Activated T-cell treated with anti-CD3 and anti-CD28 coated beads, Interleukin-2, amount 50 U/mL, for 72 hours (primary cell): ENCODE measurements around the gene GABRD. TPM values are rescaled to one million over a fixed set of nuclear protein-coding genes. Genes with fewer than 3 reads are reported as not detected.

Experiments
- ATAC-seq, 2 donors: fragments of 150-1000 bp; cut with Tn5 transposase; replicated peaks in 1 of 2; 2 replicates each; pipeline ENCODE4 v1.10.0; 2021; ENCODE audit warnings: moderate library complexity in 2 of 2, mild to moderate bottlenecking in 1 of 2
- DNase-seq, 2 donors: peaks; one replicate each; pipeline ENCODE4 v3.0.0; 2021 to 2022; ENCODE audit warnings: mixed read lengths in 1 of 2
- H3K27ac Mint-ChIP-seq: one replicate; pipeline ENCODE4 v1.8.0; 2022; ENCODE audit warnings: mild to moderate bottlenecking, moderate library complexity, mixed read lengths
- H3K27me3 Mint-ChIP-seq: one replicate; pipeline ENCODE4 v1.8.0; 2022; ENCODE audit warnings: low read depth, mixed read lengths
- H3K36me3 Mint-ChIP-seq, 2 donors: one replicate each; pipeline ENCODE4 v1.8.0; 2022; ENCODE audit warnings: mixed read lengths in 2 of 2, mild to moderate bottlenecking in 1 of 2; ENCODE audit not compliant: insufficient read depth in 2 of 2
- H3K4me1 Mint-ChIP-seq: one replicate; pipeline ENCODE4 v1.8.0; 2022; ENCODE audit warnings: low read depth, mixed read lengths
- H3K4me3 Mint-ChIP-seq, 2 donors: one replicate each; pipeline ENCODE4 v1.8.0; 2022; ENCODE audit warnings: mild to moderate bottlenecking in 2 of 2, mixed read lengths in 2 of 2, moderate library complexity in 2 of 2
- H3K9me3 Mint-ChIP-seq, 2 donors: one replicate each; pipeline ENCODE4 v1.8.0; 2022; ENCODE audit warnings: mixed read lengths in 2 of 2
- total RNA-seq, 2 donors: library from RNA; stranded (reverse); gene quantifications; one replicate each; pipeline ENCODE4 v1.2.3, GENCODE V29; 2022

GABRD gene
- total RNA-seq, 2 donors from 2014 or later, result not detected

DNA sequence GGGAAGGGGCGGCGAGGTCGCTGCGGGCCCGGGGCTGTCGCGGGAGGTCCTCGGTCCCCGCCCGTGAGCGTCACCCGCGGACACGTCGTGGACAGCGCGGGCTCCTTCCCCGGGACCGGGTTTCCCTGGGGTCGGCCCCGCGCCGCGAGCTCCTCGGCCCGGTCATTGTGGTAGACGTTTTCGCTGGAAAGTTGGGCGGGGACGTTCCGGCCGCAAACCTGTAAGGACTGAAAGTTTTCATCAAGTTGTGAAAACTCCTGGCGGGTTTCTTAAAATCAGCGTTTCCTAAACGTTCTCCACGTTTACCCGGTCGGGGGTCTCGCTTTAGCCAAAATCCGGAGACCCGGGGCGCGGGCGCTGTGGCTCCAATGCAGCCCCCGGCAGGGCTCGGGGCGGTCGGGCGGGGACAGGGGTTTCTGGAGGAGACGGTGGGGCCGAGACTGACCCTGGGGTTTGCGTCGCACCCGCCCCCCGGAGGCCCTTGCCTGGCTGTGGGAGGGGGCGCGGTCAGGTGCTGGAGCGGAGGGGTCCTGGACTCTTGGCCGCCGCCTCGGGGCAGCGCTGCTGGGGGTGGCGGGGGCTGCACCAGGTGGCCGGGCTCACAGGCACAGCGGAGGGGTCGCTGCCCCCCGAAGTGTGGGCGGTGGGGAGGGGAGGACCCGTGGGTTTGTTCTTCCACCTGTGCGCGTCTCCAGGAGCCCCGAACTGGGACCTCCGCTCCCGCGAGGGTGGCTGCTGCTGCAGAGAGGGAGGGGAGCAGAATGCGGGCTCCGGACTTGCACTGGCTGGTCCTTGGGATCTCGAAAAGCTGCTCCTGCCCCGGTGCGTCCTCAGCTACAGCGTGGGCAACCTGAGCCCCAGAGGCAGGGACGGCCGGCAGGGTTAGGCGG lies 31.9 kb downstream of the GABRD start:
- Mint-ChIP-seq H3K27me3 (peaks cover 15% of the 10 kb centered on the region), H3K9me3 (no peaks in the 10 kb centered on the region), H3K27ac (no peak overlapping the region), H3K4me1 (peaks cover 14% of the 10 kb centered on the region), H3K4me3 (peak overlapping the region; percentile 52 to 76), H3K36me3 (no peaks in the 10 kb centered on the region)
- DNase-seq (no peak), ATAC-seq (no peak)

DNA sequence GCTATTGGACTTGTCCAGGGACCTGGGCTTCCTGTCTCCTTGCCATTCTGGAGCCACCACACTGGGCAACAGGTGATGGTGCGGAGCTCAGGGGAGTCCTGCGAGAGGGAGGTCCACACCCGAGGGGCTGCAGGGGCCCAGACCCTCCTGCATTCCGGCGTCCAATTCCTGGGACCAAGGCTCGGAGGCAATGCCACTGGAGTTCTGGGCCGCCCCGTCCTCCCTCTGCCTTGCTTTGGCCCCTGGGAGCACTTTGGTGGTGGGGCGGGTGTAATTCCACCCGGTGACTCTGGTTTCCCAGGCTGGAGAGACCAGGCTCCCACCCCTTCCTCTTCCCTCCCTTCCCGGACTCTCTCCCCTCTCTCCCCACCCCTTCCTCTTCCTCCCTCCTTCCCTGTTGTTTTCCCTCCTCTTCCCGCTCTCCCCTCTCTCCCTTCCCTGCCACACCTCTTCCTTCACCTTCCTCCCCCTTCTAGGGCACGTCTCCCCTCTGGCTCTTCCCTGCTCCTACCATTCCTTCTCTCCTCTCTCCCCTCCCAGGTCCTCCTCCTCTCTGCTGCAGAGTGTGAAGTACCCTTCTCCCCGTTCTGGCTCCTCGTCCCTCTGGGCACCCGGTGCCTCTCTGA lies 33.0 kb downstream of the GABRD start:
- H3K4me3 Mint-ChIP-seq, result peak overlapping the region; percentile 52 to 76
- no peak for DNase-seq
- no peak overlapping the region for H3K27ac Mint-ChIP-seq
- H3K36me3 Mint-ChIP-seq, result no peaks in the 10 kb centered on the region
- ATAC-seq, result no peak
- no peaks in the 10 kb centered on the region for H3K9me3 Mint-ChIP-seq
- H3K4me1 Mint-ChIP-seq, result peaks cover 14% of the 10 kb centered on the region
- H3K27me3 Mint-ChIP-seq, result peaks cover 15% of the 10 kb centered on the region

DNA sequence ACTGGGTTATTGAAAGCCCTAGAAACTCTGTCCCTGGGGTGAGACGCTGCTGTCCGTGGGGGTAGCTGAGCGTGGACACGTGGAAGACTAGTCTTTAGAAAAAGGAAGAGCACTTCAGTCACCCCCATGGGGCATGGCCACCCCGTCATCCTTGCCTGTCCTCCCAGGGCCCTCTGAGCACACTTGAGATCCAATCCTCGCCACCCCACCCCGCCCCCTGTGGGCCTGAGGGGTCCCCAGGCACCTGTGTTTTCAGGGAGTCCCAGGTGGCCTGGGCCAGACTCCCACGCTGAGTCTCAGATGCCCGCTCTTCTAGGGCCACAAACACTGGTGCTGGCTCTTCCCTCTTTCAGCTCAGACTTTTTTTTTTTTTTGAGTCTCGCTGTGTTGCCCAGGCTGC lies 33.6 kb downstream of the GABRD start:
- Mint-ChIP-seq H3K27ac (no peak overlapping the region), H3K27me3 (peaks cover 15% of the 10 kb centered on the region), H3K4me3 (peak overlapping the region; percentile 25 to 46), H3K4me1 (peaks cover 14% of the 10 kb centered on the region), H3K36me3 (no peaks in the 10 kb centered on the region), H3K9me3 (no peaks in the 10 kb centered on the region)
- ATAC-seq, result no peak
- DNase-seq, result no peak

DNA sequence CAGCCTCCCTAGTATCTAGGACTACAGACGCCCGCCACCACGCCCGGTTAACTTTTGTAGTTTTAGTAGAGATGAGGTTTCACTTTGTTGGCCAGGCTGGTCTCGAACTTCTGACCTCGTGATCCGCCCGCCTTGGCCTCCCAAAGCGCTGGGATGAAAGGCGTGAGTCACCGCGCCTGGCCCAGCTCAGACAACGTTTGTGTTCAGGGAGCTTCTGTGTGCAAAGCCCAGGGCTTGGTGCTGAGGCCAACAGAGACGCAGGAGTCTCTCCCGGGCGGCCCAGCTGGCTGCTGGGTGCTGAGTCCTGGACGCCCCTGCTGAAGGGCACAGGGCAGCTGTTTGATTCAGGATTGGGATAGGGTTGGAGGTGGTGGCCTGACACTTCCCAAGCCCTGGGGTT lies 34.1 kb downstream of the GABRD start:
- Mint-ChIP-seq H3K27me3 (peaks cover 13% of the 10 kb centered on the region), H3K9me3 (no peaks in the 10 kb centered on the region), H3K27ac (no peak overlapping the region), H3K4me3 (no peak overlapping the region), H3K4me1 (peaks cover 13% of the 10 kb centered on the region), H3K36me3 (no peaks in the 10 kb centered on the region)
- DNase-seq (no peak), ATAC-seq (no peak)

DNA sequence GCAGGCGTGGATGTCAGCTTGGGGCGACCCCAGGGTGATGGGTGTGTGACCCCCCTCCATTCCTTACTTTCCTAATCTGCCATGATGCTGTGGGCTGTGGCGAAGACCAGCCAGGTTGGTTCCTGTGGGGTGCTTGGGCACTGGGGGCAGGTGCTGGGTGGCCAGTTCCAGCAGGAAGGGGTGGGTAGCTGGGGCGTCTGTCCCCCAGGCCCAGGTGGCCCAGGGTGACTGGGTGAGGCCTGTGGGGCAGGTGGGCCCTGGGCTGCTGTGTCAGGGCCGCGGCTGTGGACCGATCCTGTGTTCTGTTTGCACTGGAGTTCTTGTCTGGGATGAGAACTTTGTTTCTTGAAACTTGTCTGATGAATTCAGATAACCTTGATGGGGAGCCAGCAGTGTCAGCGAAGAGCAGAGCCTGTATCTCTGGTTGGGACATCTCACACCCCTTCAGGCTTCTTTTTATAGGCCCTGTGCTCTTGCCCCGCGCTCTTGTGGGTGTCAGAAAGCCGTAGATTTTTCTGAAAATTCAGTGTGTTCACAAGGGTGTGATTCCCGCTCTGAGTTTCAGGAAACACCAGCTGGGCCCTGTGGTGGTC lies 34.7 kb downstream of the GABRD start:
- H3K9me3 Mint-ChIP-seq, result no peaks in the 10 kb centered on the region
- H3K27ac Mint-ChIP-seq, result no peak overlapping the region
- H3K4me3 Mint-ChIP-seq, result no peak overlapping the region
- H3K27me3 Mint-ChIP-seq, result peaks cover 6% of the 10 kb centered on the region
- no peaks in the 10 kb centered on the region for H3K36me3 Mint-ChIP-seq
- peaks cover 8% of the 10 kb centered on the region for H3K4me1 Mint-ChIP-seq
- ATAC-seq (no peak), DNase-seq (no peak)

DNA sequence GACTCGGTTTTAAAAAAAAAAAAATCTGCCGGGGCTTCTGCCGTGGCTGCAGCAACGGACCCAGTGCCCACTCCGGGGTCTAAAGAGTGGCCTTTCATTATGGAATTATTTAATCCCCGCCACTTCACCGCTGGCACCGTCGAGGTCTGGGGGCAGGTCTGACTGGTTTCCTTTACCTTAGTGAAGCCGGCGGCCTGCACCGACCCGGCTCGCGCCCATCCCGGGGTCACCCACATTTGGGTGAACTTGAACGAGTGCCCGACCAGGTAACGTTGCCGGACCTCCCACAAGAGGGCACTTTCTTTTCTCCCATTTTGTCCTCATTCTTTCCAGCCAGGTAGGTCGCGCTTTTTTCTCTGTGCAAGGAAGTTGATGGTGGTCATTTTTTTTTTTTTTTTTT lies 35.4 kb downstream of the GABRD start:
- DNase-seq (no peak), ATAC-seq (no peak)
- Mint-ChIP-seq H3K9me3 (no peaks in the 10 kb centered on the region), H3K4me3 (no peak overlapping the region), H3K27ac (no peak overlapping the region), H3K4me1 (peaks cover under 1% of the 10 kb centered on the region), H3K36me3 (no peaks in the 10 kb centered on the region), H3K27me3 (no peaks in the 10 kb centered on the region)

DNA sequence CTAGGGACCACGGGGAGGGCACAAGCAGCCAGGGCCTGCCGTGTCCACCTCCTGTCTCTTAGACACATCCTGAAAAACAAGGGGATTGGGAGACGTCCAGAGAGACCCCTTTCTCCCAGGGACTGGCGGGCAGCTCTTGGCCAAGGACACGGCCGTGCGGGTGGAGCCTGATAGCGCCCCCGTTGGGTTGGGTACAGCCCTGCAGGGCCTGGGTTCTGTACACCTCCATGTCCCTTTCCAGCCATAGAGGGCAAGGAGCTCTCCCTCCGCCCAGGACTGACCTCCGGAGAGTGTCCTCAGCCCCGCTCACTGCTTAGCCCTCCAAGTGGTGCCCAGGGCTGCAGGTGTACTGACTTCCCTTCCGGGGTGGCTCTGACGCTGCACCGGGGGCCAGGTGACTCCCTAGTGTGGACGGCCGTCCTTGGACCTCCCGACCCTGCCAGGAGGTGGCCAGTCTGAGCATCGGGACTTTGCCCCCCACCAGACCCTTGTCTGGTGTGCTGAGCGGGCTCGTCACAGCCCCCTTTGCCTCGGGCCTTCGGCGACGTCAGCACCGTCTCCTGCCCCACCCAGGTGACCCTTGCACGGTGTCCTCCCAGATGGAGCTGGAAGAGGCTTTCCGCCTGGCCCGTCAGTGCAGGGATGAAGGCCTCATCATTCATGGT lies 36.9 kb downstream of the GABRD start:
- no peaks in the 10 kb centered on the region for H3K4me1 Mint-ChIP-seq
- DNase-seq, result no peak
- H3K4me3 Mint-ChIP-seq, result no peak overlapping the region

DNA sequence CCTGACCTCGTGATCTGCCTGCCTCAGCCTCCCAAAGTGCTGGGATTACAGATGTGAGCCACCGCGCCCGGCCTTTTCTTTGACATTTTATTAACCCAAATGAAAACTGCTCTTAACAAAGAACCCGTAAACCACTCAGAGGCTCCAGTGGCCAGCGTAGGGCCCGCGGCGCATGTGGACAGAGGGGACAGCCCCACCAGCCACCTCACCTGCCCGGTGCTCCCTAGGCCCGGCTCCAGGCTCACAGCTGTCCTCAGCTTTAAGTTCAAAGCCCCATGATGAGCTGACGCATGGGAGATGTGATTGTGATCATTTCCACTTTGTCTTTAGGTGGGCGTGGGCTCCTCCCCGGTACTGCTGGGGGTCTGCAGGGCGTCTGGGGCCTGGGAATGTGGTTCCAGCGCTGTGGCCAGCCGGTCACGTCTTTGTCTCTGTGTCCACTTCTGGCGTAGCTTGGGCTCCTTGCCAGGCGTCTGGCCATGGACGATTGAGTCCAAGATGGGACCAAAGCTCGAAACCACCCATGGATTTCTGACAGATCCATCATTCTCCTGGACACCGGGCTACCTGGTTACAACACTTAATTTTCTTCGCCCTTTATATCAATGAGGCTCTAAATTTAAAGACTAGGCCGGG lies 37.9 kb downstream of the GABRD start:
- DNase-seq (no peak), ATAC-seq (no peak)
- Mint-ChIP-seq H3K36me3 (no peaks in the 10 kb centered on the region), H3K4me3 (no peak overlapping the region), H3K9me3 (no peaks in the 10 kb centered on the region), H3K27ac (no peak overlapping the region), H3K4me1 (no peaks in the 10 kb centered on the region), H3K27me3 (no peaks in the 10 kb centered on the region)

More for the DNA sequence above, 36.9 kb downstream of the GABRD start:
- Mint-ChIP-seq H3K27ac (no peak overlapping the region), H3K9me3 (no peaks in the 10 kb centered on the region), H3K36me3 (no peaks in the 10 kb centered on the region), H3K27me3 (no peaks in the 10 kb centered on the region)
- ATAC-seq, result no peak

DNA sequence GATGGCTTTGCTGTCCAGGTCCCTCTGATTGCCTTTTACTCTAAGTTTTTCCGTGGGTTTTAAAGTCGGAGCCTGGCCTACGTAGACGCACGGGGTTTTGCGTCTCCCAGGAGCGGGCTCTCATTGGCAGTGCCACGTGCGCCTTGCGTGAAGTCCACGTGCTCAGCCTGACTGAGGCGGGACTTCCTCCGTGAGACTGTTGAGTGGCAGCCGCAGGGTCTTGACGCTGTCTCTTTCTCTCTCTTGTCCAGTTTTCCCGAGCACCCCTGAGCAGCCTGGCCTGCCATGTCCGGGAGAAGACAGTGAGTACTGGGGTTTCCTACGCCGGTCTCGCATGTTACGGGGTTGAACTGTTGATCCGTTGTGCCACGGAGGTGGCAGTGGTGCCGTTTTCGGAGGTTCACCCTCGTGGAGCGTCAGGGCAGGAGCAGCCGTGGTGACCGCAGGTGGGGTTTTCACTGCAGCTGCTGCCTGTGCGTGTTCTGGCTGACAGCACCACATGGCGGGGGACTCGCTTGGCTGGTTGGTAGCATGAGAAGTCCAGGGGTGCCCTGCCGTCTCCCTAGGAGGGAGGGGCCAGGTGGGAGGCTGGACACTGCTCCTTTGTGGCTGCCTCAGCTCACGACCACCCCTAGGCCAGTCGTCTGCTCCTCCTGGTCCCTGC lies 40.3 kb downstream of the GABRD start:
- Mint-ChIP-seq H3K27me3 (no peaks in the 10 kb centered on the region), H3K36me3 (peaks cover 4% of the 10 kb centered on the region in 2 donors), H3K27ac (no peak overlapping the region), H3K9me3 (peaks cover 0 to 3% of the 10 kb centered on the region in 2 donors), H3K4me1 (no peaks in the 10 kb centered on the region), H3K4me3 (no peak overlapping the region)
- ATAC-seq (no peak), DNase-seq (no peak)

DNA sequence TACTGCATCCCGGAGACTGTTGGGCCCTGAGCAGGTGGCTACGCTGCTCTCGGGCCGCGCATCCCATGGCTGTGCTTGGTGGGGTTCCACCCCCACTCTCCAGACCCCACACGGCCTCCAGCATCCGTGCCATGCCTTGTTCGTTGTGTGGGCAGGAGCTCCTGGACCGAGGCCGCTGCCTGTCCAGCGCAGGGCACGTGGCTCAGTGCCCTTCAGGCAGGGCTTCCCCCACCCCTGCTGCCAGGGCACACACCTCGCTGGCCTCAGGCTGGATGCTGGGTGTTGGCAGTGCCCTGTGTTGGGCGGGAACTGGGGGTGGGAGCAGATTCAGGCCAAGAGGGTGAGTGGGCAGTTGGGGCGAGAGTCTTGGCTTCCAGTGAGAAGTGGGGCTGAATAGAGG lies 40.9 kb downstream of the GABRD start:
- ATAC-seq, result no peak
- peaks cover 0 to 3% of the 10 kb centered on the region in 2 donors for H3K9me3 Mint-ChIP-seq

DNA sequence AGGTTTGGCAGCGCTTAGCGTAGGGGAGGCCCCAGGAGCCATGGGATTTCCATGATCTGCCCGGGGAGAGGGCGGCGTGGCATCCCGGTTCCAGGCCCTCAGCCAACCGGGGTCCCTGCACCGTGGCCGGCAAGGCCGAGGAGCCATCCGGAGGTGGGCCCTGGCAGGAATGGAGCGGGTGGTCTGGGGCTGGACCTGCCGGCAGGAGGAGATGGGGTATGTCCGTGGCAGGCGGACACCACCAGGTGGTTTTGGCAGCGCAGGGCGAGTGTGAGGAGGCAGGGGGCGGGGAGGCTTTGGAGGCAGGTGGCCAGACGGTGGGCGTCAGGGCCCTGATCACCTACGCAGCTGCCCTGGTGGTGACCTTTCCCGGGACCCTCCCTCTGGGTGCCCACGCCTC lies 41.4 kb downstream of the GABRD start:
- no peak for DNase-seq
- H3K27me3 Mint-ChIP-seq, result no peaks in the 10 kb centered on the region
- peaks cover 0 to 3% of the 10 kb centered on the region in 2 donors for H3K9me3 Mint-ChIP-seq
- H3K27ac Mint-ChIP-seq, result no peak overlapping the region
- no peaks in the 10 kb centered on the region for H3K4me1 Mint-ChIP-seq
- peaks cover 7% of the 10 kb centered on the region in 2 donors for H3K36me3 Mint-ChIP-seq
- no peak overlapping the region for H3K4me3 Mint-ChIP-seq
- ATAC-seq, result no peak

More for the DNA sequence above, 40.9 kb downstream of the GABRD start:
- Mint-ChIP-seq H3K4me1 (no peaks in the 10 kb centered on the region), H3K27me3 (no peaks in the 10 kb centered on the region), H3K27ac (no peak overlapping the region), H3K36me3 (peaks cover 7% of the 10 kb centered on the region in 2 donors), H3K4me3 (no peak overlapping the region)
- no peak for DNase-seq

DNA sequence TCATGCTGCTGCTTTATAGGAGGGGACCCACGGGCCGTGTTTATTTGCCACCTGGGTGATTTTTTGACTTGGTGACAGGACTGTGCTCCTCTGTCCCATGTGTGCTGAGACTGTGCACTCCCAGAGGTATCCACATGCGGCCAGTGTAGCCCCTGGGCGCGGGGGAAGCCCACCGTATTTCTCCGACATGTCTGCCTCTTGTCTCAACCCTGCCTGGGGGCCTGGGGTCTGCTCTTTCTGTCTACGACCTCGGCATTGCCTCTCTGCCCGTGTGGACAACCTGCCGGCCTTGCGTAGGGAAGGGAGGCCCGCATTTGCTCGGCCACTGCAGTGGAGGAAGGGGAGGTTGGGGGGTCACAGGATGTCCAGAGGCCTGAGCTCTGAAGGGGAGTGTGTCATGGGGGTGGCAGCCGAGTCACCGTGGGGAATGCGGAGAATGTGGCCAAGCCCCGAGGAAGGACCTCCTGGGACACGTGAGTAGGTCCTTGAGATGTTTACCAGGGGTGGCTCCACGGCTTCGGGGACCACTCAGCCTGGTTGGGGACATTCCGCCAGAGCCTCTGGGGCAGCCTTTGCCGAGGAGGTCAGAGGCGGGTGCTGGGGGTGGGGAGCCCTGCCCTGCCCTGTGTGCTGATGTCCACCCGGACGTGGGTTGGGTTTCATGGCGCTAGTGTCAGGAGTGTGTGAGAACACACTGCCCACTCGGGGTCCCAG lies 42.1 kb downstream of the GABRD start:
- Mint-ChIP-seq H3K4me1 (no peaks in the 10 kb centered on the region), H3K9me3 (peaks cover 0 to 7% of the 10 kb centered on the region in 2 donors), H3K27me3 (no peaks in the 10 kb centered on the region), H3K36me3 (peaks cover 7 to 12% of the 10 kb centered on the region in 2 donors), H3K27ac (no peak overlapping the region), H3K4me3 (no peak overlapping the region)
- ATAC-seq, result no peak
- DNase-seq, result no peak
